ENCODE data around the gene ENOX2.

ENOX2 gene

GRCh38 chrX:130702867-130703707, 199.9 kb downstream of the ENOX2 start:
- H3K4me3 ChIP-seq (ENCODE audit: low read depth in 1 of 2, low read length in 1 of 2) = no peak overlapping the region
- TF ChIP-seq, protein P1, sequence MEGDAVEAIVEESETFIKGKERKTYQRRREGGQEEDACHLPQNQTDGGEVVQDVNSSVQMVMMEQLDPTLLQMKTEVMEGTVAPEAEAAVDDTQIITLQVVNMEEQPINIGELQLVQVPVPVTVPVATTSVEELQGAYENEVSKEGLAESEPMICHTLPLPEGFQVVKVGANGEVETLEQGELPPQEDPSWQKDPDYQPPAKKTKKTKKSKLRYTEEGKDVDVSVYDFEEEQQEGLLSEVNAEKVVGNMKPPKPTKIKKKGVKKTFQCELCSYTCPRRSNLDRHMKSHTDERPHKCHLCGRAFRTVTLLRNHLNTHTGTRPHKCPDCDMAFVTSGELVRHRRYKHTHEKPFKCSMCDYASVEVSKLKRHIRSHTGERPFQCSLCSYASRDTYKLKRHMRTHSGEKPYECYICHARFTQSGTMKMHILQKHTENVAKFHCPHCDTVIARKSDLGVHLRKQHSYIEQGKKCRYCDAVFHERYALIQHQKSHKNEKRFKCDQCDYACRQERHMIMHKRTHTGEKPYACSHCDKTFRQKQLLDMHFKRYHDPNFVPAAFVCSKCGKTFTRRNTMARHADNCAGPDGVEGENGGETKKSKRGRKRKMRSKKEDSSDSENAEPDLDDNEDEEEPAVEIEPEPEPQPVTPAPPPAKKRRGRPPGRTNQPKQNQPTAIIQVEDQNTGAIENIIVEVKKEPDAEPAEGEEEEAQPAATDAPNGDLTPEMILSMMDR (IDR thresholded peaks at IDR 0.05) = no peak
- H3K9me3 ChIP-seq = no peaks in the 10 kb centered on the region
- H3K4me1 ChIP-seq (ENCODE audit: control insufficient read depth in 1 of 2, insufficient read depth in 1 of 2, low read depth in 1 of 2, low read length in 1 of 2) = no peaks in the 10 kb centered on the region
- H3K36me3 ChIP-seq = no peaks in the 10 kb centered on the region
- H3K27me3 ChIP-seq = no peaks in the 10 kb centered on the region
- no peak overlapping the region for H3K27ac ChIP-seq

DNA sequence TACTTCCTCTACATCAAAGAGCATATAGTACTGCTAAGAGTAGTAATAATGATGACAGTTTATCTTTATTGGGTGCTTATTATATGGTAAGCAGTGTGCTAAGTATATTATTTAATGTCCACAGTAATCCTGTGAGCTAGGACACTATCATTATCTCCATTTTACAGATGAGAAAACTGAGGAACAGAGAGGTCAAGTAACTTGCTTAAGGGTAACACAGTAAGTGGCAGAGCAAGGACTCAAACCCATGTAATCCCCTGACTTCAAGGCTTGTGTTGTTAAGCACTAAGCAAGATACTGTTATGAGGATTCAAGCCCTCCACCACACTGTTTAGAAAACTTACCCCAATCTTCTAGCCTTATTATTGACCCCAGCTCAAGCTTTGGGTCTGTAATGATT, 202.4 kb downstream of the ENOX2 start:
- no peaks in the 10 kb centered on the region for H3K27me3 ChIP-seq
- TF ChIP-seq, protein P1 (IDR thresholded peaks at IDR 0.05) = no peak
- no peaks in the 10 kb centered on the region for H3K9me3 ChIP-seq
- H3K36me3 ChIP-seq = no peaks in the 10 kb centered on the region
- H3K4me1 ChIP-seq (ENCODE audit: control insufficient read depth in 1 of 2, insufficient read depth in 1 of 2, low read depth in 1 of 2, low read length in 1 of 2) = no peaks in the 10 kb centered on the region
- H3K27ac ChIP-seq = no peak overlapping the region
- H3K4me3 ChIP-seq (ENCODE audit: low read depth in 1 of 2, low read length in 1 of 2) = no peak overlapping the region

DNA sequence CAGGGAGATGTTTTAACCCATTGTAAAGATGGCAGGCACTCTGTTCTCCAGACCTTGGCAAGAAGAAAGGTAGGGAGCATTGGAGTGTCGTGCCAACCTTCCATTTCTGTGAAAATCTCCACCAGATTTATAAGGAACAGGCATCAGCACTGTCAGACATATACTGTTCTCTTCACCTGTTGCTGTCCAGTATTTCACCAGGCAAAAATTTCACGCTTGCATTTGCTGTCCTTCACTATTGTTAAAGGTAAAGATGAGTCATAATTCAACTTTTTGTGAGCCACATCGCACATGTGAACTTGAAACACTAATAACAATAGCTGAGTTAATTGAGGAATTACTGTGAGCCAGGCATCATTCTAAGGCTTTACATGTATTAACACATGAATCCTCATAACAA, 203.4 kb downstream of the ENOX2 start:
- TF ChIP-seq, protein P1 (IDR thresholded peaks at IDR 0.05) = no peak
- no peak overlapping the region for H3K27ac ChIP-seq

GRCh38 chrX:130696542-130696941, 206.5 kb downstream of the ENOX2 start:
- Histone ChIP-seq H3K9me3 (no peaks in the 10 kb centered on the region), H3K4me1 (ENCODE audit: control insufficient read depth in 1 of 2, insufficient read depth in 1 of 2, low read depth in 1 of 2, low read length in 1 of 2) (no peaks in the 10 kb centered on the region), H3K27ac (no peak overlapping the region), H3K4me3 (ENCODE audit: low read depth in 1 of 2, low read length in 1 of 2) (no peak overlapping the region), H3K36me3 (no peaks in the 10 kb centered on the region), H3K27me3 (no peaks in the 10 kb centered on the region)
- TF ChIP-seq, protein P1 (IDR thresholded peaks at IDR 0.05) = no peak

More for the DNA sequence above, 203.4 kb downstream of the ENOX2 start:
- Histone ChIP-seq H3K27me3 (no peaks in the 10 kb centered on the region), H3K4me1 (ENCODE audit: control insufficient read depth in 1 of 2, insufficient read depth in 1 of 2, low read depth in 1 of 2, low read length in 1 of 2) (no peaks in the 10 kb centered on the region), H3K4me3 (ENCODE audit: low read depth in 1 of 2, low read length in 1 of 2) (no peak overlapping the region), H3K36me3 (no peaks in the 10 kb centered on the region), H3K9me3 (no peaks in the 10 kb centered on the region)

DNA sequence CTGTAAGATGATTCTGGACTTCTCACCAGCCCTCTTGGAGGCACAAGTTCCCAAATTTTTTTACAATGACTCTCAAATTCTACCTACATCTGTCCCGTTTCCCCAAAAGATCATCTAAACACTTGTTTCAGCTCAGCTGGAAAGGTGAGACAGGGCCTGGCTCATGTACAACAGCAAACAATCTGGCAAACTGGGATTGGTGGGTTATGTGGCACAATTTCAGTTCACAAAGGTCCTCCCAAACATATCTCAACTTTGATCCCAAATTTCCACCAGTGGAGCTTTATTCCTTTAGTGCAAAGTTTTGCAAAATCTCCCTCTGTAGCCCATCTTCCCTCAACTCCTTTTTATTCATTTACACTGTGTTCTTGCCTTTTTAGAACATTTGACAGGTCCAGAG, 207.1 kb downstream of the ENOX2 start:
- Histone ChIP-seq H3K36me3 (no peaks in the 10 kb centered on the region), H3K27me3 (no peaks in the 10 kb centered on the region), H3K27ac (no peak overlapping the region), H3K4me1 (ENCODE audit: control insufficient read depth in 1 of 2, insufficient read depth in 1 of 2, low read depth in 1 of 2, low read length in 1 of 2) (no peaks in the 10 kb centered on the region), H3K9me3 (no peaks in the 10 kb centered on the region), H3K4me3 (ENCODE audit: low read depth in 1 of 2, low read length in 1 of 2) (no peak overlapping the region)
- TF ChIP-seq, protein P1 (IDR thresholded peaks at IDR 0.05) = no peak
